Measurements from ENCODE around the gene NIBAN1.
"Not testable (repeated sequence)": the region's sequence is repeated elsewhere in the genome, so short reads cannot be mapped to it uniquely, and the experiment has no call there.

NIBAN1 gene

DNA sequence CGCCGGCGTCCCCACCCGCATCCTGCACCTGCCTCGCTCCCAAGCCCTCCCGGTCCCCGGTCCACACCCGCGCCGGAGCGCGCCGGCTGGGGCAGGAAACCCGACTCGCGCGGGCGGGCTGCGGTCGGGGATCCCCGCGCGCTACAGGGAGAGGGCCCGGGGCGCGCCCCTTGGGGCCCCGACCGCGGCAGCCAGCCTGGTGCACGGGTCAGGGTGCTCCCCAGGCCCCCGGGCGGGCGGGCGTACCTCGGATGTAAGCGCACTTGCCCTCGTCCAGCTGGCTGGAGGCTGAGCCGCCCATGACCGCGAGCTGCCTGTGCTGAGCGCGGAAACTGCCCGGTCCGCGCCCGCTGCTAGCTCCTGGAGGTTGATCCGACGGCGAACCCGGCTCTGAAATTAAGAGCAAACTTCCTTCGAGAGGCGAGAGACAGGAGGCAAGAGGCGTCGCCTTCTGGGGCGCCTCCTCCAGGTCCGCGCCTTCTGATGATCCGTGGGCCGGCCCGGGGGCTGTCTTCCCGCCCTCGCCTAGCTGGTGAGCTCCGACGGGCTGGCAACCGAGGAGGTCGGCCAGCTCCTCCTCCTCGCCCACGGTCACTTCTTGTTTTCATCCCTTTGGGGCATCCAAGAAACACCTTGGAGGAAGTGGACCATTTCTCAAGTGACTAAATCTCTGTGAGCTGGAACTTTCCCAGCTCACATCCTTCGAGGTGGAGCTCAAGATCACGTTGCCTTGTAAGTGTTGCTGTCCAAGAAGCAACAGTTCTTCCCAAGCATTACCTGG lies at the start of gene NIBAN1:
Gene NIBAN1, minus strand, starts transcription at position 453 of the 781 bp plus-strand sequence. Its CDS starts 152 bp downstream, at position 301.
- DNase-seq (ENCODE audit: low read depth) = no peak
- H3K4me3 ChIP-seq (ENCODE audit: low read depth, low read length) = peak within 1 kb of the TSS; percentile 64

DNA sequence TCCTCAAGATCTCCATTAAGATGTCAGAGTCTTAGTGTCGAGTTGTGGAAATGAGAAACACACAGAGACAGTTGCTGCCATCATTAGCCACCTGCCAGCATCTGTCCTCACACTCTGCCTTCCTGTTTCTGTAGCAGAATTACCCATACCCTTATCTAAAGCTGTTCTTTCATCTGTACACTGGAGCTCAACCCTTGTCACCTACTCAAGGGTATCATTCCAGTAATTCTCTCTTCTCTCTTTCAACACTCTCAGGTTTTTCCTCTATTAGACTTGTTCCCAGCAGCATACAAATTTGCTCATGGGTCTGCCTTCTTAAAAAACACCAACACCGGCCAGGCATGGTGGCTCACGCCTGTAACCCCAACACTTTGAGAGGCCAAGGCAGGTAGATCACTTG lies 43.7 kb upstream of the NIBAN1 start:
- no peak for DNase-seq (ENCODE audit: low read depth)
- H3K4me3 ChIP-seq (ENCODE audit: low read depth, low read length) = no peak overlapping the region

- peak; percentile 82 for DNase-seq (ENCODE audit: low read depth)
- H3K4me3 ChIP-seq (ENCODE audit: low read depth, low read length) = no peak overlapping the region
These were observed 43.0 kb upstream of the NIBAN1 start for GRCh38 chr1:185017338-185017737.

DNA sequence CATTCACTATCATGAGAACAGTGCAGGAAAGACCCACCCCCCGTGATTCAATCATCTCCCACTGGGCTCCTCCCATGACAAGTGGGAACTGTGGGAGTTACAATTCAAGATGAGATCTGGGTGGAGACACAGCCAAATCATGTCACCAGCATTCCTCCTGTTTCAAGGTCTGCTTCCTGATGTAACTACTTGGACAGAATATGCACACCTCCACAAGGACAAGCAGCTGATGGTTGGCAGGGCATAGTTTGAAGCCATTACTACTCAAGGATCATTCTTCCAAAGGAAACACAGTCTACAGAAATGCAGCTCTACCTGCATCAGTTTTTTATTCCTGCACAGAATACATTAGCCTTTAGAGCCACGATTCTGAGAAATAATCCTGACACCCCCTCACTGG lies 42.6 kb upstream of the NIBAN1 start:
- no peak for DNase-seq (ENCODE audit: low read depth)
- no peak overlapping the region for H3K4me3 ChIP-seq (ENCODE audit: low read depth, low read length)

DNA sequence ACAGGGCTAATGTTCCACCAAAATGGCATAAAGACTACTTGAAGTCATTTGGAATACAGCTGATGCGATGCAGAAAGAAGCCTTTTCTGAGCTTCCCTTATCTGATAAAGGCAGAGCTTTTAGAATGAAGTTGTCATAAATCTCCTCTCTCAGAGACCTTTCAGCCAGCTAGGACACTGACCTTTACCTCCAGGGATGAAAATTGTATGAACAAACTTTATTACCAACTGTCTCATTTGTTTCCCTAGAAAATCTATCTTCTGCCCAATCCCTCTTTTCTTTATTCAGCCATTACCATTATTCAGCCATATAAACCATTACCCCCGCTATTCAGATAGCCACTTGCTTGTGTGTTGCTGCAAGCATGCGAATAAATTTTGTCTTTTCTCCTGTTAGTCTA lies 41.3 kb upstream of the NIBAN1 start:
- no peak overlapping the region for H3K4me3 ChIP-seq (ENCODE audit: low read depth, low read length)
- no peak for DNase-seq (ENCODE audit: low read depth)

DNA sequence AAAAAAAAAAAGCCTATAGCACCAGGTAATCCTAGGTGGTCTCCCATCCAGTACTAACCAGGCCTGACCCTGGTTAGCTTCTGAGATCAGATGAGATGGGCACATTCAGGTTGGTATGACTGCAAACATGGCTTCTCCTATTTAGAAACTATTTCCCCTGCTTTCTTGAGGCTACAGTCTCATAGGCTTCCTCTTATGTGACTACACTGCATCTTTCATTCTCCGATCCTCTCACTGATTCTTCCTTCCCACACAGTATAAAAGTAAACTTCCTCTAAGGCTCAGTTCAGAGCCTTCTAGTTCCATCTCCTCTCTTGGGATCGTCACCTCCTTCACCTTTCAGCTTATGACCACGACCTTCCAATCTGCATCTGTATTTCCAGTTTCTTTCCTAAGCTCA lies 40.6 kb upstream of the NIBAN1 start:
- H3K4me3 ChIP-seq (ENCODE audit: low read depth, low read length) = no peak overlapping the region
- DNase-seq (ENCODE audit: low read depth) = no peak

DNA sequence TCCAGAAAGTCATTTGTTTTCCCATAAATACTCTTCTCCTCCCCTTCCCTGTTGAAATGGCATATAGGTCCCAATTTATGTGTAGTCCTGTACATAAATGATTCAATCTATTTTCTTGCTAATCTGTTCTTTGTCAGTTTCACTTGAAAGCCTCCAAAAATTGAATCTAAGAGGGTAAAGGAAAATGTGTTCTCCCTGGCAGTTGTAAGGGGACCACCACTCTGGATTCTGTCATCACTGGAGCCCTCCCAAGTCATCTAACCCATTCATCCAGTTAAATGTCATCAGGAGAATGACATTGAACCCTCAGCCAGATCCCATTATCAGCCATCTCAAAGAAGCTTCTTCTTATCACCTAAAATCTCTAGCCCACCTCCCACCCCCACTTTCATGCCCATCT lies 36.1 kb upstream of the NIBAN1 start:
- no peak overlapping the region for H3K4me3 ChIP-seq (ENCODE audit: low read depth, low read length)
- DNase-seq (ENCODE audit: low read depth) = no peak

DNA sequence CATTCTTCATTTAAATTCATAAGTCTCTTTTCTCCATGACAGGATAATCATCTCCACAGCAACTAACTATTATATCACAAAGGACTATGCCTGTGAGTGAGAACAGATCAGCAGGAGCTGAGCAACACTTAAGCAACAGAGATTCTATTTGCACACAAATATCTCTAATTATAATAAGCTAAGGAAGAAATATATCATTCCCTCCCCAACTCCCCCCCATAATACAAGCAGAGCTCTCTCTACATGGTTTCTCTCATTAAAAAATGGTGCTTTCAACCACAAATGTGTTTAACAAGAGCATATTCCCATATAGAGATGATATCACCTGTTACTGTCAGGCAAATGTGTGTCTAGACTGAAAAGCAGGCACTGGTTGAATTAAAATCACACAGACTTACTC lies 34.5 kb upstream of the NIBAN1 start:
- no peak overlapping the region for H3K4me3 ChIP-seq (ENCODE audit: low read depth, low read length)
- no peak for DNase-seq (ENCODE audit: low read depth)

DNA sequence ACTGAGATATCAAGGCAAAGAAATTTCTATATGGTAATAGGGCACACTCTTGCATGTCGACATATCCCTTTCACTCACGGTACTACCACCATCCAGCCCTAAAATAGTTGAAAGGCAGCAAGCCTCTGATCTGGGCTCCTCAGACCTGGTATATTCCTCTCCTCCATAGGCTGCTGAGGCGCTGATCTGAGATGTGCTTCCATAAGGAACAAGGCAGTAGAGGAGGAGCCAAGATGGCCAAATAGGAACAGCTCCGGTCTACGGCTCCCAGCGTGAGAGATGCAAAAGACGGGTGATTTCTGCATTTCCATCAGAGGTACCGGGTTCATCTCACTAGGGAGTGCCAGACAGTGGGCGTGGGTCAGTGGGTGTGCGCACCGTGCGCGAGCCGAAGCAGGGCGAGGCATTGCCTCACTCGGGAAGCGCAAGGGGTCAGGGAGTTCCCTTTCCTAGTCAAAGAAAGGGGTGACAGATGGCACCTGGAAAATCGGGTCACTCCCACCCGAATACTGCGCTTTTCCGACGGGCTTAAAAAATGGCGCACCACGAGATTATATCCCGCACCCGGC lies 27.1 kb upstream of the NIBAN1 start:
- not testable (repeated sequence) for H3K4me3 ChIP-seq (ENCODE audit: low read depth, low read length); DNase-seq (ENCODE audit: low read depth)

GRCh38 chr1:184999974-185000373 lies 25.7 kb upstream of the NIBAN1 start:
- not testable (repeated sequence) for H3K4me3 ChIP-seq (ENCODE audit: low read depth, low read length); DNase-seq (ENCODE audit: low read depth)

GRCh38 chr1:184994301-184994700 lies 20.0 kb upstream of the NIBAN1 start:
- DNase-seq (ENCODE audit: low read depth) = no peak

DNA sequence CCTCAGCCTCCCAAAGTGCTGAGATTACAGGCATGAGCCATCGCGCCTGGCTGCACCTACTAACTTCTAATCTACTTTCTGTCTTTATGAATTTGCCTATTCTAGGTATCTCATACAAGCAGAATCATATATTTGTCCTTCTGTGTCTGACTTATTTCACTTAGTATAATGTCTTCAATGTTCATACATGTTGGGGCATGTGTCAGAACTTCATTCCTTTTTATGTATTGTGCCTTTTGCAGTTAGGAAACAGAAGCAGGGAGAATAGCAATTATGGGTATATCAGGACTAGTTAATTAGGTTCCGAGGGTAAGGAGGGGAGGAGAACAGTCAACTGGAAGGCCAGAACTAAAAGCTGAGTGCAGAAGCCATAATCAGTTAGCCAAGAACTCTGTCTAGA lies 18.0 kb upstream of the NIBAN1 start:
- no peak for DNase-seq (ENCODE audit: low read depth)
- H3K4me3 ChIP-seq (ENCODE audit: low read depth, low read length) = no peak overlapping the region

More at GRCh38 chr1:184994301-184994700, 20.0 kb upstream of the NIBAN1 start:
- H3K4me3 ChIP-seq (ENCODE audit: low read depth, low read length) = no peak overlapping the region

- no peak overlapping the region for H3K4me3 ChIP-seq (ENCODE audit: low read depth, low read length)
- DNase-seq (ENCODE audit: low read depth) = no peak
These were observed 15.9 kb upstream of the NIBAN1 start for GRCh38 chr1:184990204-184990603.

DNA sequence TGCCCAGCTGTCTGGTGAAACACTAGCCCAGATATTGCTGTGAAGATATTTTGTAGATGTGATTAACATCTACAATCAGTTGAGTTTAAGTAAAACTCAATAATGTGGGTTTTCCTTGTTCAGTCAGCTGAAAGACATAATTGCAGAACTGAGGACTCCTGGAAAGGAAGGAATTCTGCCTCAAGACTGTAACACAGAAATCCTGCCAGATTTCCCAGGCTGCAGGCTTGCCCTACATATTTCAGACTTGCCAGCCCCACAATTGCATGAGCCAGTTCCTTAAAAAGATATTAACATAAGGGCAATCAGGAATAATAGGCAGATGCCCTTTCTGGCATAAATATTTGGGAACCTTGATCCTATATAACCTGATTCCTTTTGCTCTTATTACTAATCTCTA lies 14.2 kb upstream of the NIBAN1 start:
- DNase-seq (ENCODE audit: low read depth) = no peak
- no peak overlapping the region for H3K4me3 ChIP-seq (ENCODE audit: low read depth, low read length)

GRCh38 chr1:184987696-184988095 lies 13.4 kb upstream of the NIBAN1 start:
- no peak for DNase-seq (ENCODE audit: low read depth)

GRCh38 chr1:184986250-184986649 lies 11.9 kb upstream of the NIBAN1 start:
- no peak overlapping the region for H3K4me3 ChIP-seq (ENCODE audit: low read depth, low read length)
- DNase-seq (ENCODE audit: low read depth) = no peak

More at GRCh38 chr1:184987696-184988095, 13.4 kb upstream of the NIBAN1 start:
- H3K4me3 ChIP-seq (ENCODE audit: low read depth, low read length) = no peak overlapping the region

DNA sequence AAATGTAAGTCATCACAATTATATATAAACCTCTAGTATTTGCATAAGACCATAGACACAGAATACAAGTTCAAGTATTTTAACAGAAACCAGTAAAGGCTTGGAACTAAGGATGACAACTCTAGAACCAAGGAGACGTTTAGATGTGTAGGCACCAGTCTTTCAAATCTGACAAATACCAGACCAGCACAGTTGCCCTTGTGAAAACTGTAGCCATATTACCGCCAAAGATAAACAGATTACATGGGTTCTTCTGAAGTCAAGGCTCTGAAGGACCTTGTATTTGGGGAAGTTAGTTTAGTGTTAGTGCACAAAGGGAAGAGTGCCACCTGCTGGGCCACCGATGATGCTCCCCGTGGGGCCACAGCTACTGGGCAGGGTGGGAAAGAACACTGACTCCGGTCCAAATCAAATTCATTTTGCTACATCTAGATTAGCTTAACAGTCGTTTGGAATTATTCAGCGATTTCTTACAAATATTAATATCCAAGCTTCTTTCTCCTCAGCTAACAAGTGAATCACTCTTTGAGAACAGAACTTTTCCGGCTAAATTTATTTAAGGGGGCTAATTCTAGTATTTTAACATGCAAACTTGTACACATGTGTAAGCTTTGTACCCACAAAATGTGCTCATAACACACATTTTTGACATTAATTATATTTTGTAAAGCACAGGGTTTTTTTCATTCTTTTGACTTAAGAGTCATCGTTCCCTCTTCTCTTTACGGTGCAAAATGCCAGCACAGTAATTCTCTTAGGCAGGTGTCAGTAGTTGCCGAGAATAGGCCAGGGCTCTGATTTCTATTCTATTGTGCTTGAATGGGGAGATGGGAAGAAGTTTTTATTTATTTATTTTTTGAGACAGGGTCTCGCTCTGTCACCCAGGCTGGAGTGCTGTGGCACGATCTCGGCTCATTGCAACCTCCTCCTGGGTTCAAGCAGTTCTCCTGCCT lies 8.0 kb upstream of the NIBAN1 start:
- no peak overlapping the region for H3K4me3 ChIP-seq (ENCODE audit: low read depth, low read length)
- no peak for DNase-seq (ENCODE audit: low read depth)

GRCh38 chr1:184980726-184981125 lies 6.4 kb upstream of the NIBAN1 start:
- no peak overlapping the region for H3K4me3 ChIP-seq (ENCODE audit: low read depth, low read length)
- no peak for DNase-seq (ENCODE audit: low read depth)

GRCh38 chr1:184975208-184975870 lies 1.0 kb upstream of the NIBAN1 start:
- no peak for DNase-seq (ENCODE audit: low read depth)
- no peak overlapping the region for H3K4me3 ChIP-seq (ENCODE audit: low read depth, low read length)

DNA sequence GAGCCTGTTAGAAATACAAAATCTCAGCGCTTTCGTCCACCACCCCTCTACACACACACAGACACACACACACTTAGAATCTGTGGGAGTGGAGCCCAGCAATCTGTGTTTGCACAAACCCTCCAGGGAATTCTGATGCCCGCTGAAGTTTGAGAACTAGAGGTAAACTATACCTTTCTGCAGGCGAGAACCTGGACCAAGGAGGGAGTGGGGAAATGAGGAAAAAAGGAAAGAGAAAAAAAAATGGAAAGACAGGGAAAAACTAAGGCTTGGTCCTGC lies 468 bp upstream of the NIBAN1 start:
- peak overlapping the region; percentile 64 for H3K4me3 ChIP-seq (ENCODE audit: low read depth, low read length)
- DNase-seq (ENCODE audit: low read depth) = no peak

Data from skeletal muscle cell (primary cell).